Panc1 (cell line): ENCODE results near the gene FNIP2. TPM values are rescaled to one million over a fixed set of nuclear protein-coding genes. Genes with fewer than 3 reads are reported as not detected.

Source experiments
- ATAC-seq: fragments of 200-7000 bp; cut with Tn5 transposase; 2 replicates; pipeline ENCODE4 v1.9.1; 2020; ENCODE audit warnings: mild to moderate bottlenecking, moderate library complexity
- BruUV-seq: library from RNA; stranded (reverse); fragments of 400-500 nt; replicated peaks from 2 replicates; lab custom pipeline; 2021; lab: Mats Ljungman, UMichigan
- CTCF ChIA-PET: fragments of 300-600 bp; sonication (Branson Sonifier 250); formaldehyde crosslinking; loops from one replicate; lab custom pipeline; 2022; ENCODE audit warnings: antibody characterized with exemption; lab: Charles Lee
- POLR2A ChIA-PET: fragments of 300-600 bp; sonication (Branson Sonifier 250); formaldehyde crosslinking; loops from one replicate; lab custom pipeline; 2022; ENCODE audit warnings: antibody characterized with exemption; lab: Charles Lee
- DNase-seq: peaks from one replicate; pipeline ENCODE4 v3.0.0-alpha.2; 2010; ENCODE audit warnings: low read depth, low spot score
- H3K27ac ChIP-seq: 2 replicates; pipeline ENCODE4 v1.5.1; 2011; ENCODE audit warnings: mild to moderate bottlenecking, low read length, inconsistent platforms
- H3K27me3 ChIP-seq: fragments of 200-500 bp; sonication (Bioruptor generic); 2 replicates; pipeline ENCODE4 v1.6.0; 2014; ENCODE audit warnings: low read length, inconsistent platforms; ENCODE audit not compliant: control insufficient read depth, insufficient read depth
- H3K36me3 ChIP-seq: fragments of 200-500 bp; sonication (Bioruptor generic); 2 replicates; pipeline ENCODE4 v1.5.1; 2014; ENCODE audit warnings: inconsistent platforms, mild to moderate bottlenecking, low read length, moderate library complexity; ENCODE audit not compliant: control insufficient read depth, insufficient read depth
- H3K4me1 ChIP-seq: 2 replicates; pipeline ENCODE4 v1.5.1; 2011; ENCODE audit warnings: inconsistent platforms, mild to moderate bottlenecking, low read length, moderate library complexity; ENCODE audit not compliant: control insufficient read depth, insufficient read depth
- H3K4me3 ChIP-seq, 2 experiments: 2 replicates each; pipeline ENCODE4 v1.5.1; 2011 to 2012; ENCODE audit warnings: low read depth in 2 of 2, low read length in 2 of 2, mild to moderate bottlenecking in 2 of 2, inconsistent platforms in 1 of 2, moderate library complexity in 1 of 2
- H3K9me3 ChIP-seq: fragments of 200-500 bp; sonication (Bioruptor generic); 2 replicates; pipeline ENCODE4 v1.5.1; 2014; ENCODE audit warnings: low read depth, mild to moderate bottlenecking, inconsistent platforms, low read length, moderate library complexity; ENCODE audit not compliant: control insufficient read depth, insufficient read depth
- POLR2AphosphoS5 ChIP-seq: IDR thresholded peaks from 2 replicates; pipeline ENCODE4 v1.6.1; 2012; ENCODE audit warnings: mild to moderate bottlenecking, low read depth, low read length, moderate library complexity
- SIN3A ChIP-seq: IDR thresholded peaks from 2 replicates; pipeline ENCODE4 v1.6.1; 2012; ENCODE audit warnings: low read depth, mild to moderate bottlenecking, low read length, moderate library complexity, borderline replicate concordance; ENCODE audit not compliant: insufficient read depth
- TCF7L2 ChIP-seq: IDR thresholded peaks from 2 replicates; pipeline ENCODE4 v1.6.1; 2011; ENCODE audit warnings: mild to moderate bottlenecking, low read depth, low read length, inconsistent platforms
- in situ Hi-C: cut with HindIII; loops from 2 replicates; pipeline ENCODE4 v1.10.0; 2016; ENCODE audit warnings: low sequenced_read_pairs, low pct_unique_long_range_greater_than_20kb
- intact Hi-C: fragments of 100-400 bp; cut with micrococcal nuclease; formaldehyde crosslinking; loops from one replicate; pipeline ENCODE4 v1.10.0; 2022; ENCODE audit not compliant: unreplicated experiment
- total RNA-seq: library from RNA; stranded (reverse); gene quantifications from one replicate; pipeline ENCODE4 v1.2.1, GENCODE V29; 2021; ENCODE audit not compliant: unreplicated experiment
- TF ChIP-seq, protein P1 (sequence below): fragments of 450-650 bp; IDR thresholded peaks from 2 replicates; pipeline ENCODE4 v1.5.1; 2017; ENCODE audit warnings: mild to moderate bottlenecking
- TF ChIP-seq, protein P2 (sequence below), 2 experiments: IDR thresholded peaks; 2 replicates each; pipeline ENCODE4 v1.6.1; 2011 to 2012; ENCODE audit warnings: low read depth in 2 of 2, control low read depth in 1 of 2, low read length in 1 of 2, mild to moderate bottlenecking in 1 of 2, moderate library complexity in 1 of 2; ENCODE audit not compliant: insufficient read depth in 1 of 2

Gene FNIP2
- total RNA-seq, 1 experiment from 2014 or later, result 17.7 TPM

DNA sequence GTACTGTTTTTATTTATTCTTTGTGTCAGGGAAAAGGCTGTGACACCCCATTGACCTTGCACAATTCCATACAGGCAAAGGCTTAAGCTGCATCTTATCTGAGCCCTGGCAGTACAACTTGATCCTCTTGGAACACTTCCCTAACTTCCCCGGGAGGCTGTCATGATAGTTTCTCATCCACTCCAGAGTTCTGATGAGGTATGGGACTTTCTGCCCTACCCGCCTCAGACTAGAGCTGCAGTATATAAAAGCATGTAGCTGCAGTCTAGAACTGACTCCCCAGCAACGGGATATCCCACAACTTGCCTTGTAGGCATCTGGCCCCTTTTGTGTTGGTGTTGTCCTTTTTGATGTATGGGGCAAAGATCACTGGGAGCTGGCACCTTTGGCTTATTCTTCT, 72.7 kb downstream of the FNIP2 start:
- H3K9me3 ChIP-seq, result no peaks in the 10 kb centered on the region
- no TSS peak for BruUV-seq
- ChIA-PET POLR2A (no interaction called here), CTCF (no interaction called here)
- no peaks in the 10 kb centered on the region for H3K27me3 ChIP-seq
- intact Hi-C loops, result no loop called here
- no peak overlapping the region for H3K4me3 ChIP-seq
- H3K27ac ChIP-seq, result no peak overlapping the region
- in situ Hi-C loops, result no loop called here
- H3K4me1 ChIP-seq, result no peaks in the 10 kb centered on the region
- H3K36me3 ChIP-seq, result no peaks in the 10 kb centered on the region
- DNase-seq (no peak), ATAC-seq (no peak)
- TF ChIP-seq, protein P1, sequence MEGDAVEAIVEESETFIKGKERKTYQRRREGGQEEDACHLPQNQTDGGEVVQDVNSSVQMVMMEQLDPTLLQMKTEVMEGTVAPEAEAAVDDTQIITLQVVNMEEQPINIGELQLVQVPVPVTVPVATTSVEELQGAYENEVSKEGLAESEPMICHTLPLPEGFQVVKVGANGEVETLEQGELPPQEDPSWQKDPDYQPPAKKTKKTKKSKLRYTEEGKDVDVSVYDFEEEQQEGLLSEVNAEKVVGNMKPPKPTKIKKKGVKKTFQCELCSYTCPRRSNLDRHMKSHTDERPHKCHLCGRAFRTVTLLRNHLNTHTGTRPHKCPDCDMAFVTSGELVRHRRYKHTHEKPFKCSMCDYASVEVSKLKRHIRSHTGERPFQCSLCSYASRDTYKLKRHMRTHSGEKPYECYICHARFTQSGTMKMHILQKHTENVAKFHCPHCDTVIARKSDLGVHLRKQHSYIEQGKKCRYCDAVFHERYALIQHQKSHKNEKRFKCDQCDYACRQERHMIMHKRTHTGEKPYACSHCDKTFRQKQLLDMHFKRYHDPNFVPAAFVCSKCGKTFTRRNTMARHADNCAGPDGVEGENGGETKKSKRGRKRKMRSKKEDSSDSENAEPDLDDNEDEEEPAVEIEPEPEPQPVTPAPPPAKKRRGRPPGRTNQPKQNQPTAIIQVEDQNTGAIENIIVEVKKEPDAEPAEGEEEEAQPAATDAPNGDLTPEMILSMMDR, result no peak
- TF ChIP-seq POLR2AphosphoS5, result no peak
- no peak for TF ChIP-seq SIN3A
- TF ChIP-seq TCF7L2, result no peak
- TF ChIP-seq, protein P2, sequence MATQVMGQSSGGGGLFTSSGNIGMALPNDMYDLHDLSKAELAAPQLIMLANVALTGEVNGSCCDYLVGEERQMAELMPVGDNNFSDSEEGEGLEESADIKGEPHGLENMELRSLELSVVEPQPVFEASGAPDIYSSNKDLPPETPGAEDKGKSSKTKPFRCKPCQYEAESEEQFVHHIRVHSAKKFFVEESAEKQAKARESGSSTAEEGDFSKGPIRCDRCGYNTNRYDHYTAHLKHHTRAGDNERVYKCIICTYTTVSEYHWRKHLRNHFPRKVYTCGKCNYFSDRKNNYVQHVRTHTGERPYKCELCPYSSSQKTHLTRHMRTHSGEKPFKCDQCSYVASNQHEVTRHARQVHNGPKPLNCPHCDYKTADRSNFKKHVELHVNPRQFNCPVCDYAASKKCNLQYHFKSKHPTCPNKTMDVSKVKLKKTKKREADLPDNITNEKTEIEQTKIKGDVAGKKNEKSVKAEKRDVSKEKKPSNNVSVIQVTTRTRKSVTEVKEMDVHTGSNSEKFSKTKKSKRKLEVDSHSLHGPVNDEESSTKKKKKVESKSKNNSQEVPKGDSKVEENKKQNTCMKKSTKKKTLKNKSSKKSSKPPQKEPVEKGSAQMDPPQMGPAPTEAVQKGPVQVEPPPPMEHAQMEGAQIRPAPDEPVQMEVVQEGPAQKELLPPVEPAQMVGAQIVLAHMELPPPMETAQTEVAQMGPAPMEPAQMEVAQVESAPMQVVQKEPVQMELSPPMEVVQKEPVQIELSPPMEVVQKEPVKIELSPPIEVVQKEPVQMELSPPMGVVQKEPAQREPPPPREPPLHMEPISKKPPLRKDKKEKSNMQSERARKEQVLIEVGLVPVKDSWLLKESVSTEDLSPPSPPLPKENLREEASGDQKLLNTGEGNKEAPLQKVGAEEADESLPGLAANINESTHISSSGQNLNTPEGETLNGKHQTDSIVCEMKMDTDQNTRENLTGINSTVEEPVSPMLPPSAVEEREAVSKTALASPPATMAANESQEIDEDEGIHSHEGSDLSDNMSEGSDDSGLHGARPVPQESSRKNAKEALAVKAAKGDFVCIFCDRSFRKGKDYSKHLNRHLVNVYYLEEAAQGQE (IDR thresholded peaks at IDR 0.05; ENCODE audit: insufficient read depth in 1 of 2, low read depth in 2 of 2, low read length in 1 of 2), result no peak

GRCh38 chr4:158845311-158846041, 76.7 kb downstream of the FNIP2 start:
- Histone ChIP-seq H3K4me3 (no peak overlapping the region), H3K4me1 (no peaks in the 10 kb centered on the region), H3K27ac (no peak overlapping the region; the same call in 1 of the 2 replicates), H3K9me3 (no peaks in the 10 kb centered on the region), H3K36me3 (no peaks in the 10 kb centered on the region), H3K27me3 (no peaks in the 10 kb centered on the region)
- ChIA-PET CTCF (no interaction called here), POLR2A (no interaction called here)
- ATAC-seq, result no peak
- in situ Hi-C loops (no loop called here), intact Hi-C loops (no loop called here)
- BruUV-seq, result no TSS peak
- TF ChIP-seq, protein P2 (IDR thresholded peaks at IDR 0.05; ENCODE audit: insufficient read depth in 1 of 2, low read depth in 2 of 2, low read length in 1 of 2), result no peak
- TF ChIP-seq, protein P1, result no peak
- no peak for TF ChIP-seq TCF7L2
- no peak for TF ChIP-seq SIN3A
- no peak for TF ChIP-seq POLR2AphosphoS5
- no peak for DNase-seq
